Suppressor macrophage (primary cell): ENCODE data around the gene SPTBN5.

ENCODE experiments used
- DNase-seq, 4 experiments: peaks; one replicate each; pipeline ENCODE4 v3.0.0-alpha.2; 2020 to 2022

The SPTBN5 gene

DNA sequence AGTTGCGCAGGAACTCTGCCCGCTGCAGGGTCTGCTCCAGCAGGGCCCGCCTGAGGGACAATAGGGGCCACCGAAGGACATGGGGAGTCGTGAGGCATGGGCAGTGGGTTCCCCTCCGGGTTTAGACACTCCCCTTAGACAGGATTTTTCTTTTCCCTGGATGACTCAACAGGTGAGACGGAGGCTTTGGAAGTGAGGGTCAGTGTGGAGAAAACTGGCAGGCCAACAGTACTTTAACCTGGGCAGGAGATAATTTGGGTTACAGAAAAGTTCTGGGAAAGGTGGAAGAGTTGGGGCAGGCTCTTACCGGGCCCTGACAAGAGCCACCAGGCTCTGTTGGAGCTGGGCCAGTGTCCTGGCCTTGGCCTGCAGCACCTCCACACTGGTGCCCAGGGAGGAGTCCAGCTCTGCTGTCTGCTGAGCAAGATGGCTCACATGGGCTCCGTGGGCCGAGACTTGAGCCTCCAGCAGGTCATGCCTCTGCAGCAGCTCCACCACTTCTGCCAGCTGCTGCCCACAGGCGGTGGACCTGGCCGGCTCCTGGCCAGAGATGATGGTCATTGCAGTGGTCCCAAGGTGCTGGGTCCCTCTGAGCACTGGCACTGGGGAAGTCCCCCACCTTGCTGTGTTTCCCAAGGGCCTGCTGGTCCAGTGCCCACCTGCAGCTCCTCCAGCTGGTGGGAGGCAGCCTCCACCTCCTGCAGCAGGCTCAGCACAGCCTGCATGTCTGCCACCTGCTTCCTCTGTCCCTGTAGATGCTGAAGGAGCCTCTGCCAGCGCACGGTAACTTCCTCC lies 11.0 kb downstream of the SPTBN5 start:
- peak in 2 of 4 experiments; percentile 23 to 31 for DNase-seq

DNA sequence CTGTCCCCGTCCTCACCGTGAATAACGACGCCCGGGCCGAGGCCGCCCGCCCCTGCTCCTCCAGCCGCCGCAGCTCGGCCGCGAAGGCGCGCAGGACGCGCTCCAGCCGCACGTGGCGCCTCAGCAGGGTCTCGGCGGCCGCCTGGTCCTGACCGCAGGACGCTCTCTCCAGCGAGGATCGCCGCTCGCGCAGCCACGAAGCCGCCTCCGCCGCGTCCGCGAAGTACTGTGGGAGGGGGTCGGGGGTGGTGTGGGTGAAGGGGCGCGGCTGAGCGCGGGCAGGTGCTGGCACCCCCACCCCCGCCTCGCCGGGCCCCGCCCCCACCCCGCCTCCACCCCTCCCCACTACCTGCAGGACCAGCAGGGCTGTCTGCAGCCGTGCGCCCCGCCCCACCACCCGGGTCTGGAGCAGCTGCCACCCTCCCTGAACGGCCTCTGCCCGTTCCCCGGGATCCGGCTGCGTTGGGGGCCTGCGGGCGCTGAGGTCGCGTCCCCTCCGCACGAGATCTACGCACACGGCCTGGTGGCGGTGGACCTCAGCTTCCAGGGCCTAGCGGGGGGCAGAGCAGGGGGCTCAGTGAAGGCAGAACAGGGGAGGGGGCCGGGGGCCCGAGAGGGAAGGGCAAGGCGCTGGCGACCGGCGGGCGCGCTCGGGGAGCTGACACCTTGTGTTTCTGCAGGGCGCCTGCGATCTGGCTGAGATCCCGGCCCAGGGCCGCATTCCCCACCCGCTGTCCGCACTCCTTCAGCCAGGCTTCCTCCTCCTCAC lies 11.7 kb downstream of the SPTBN5 start:
- no peak for DNase-seq

GRCh38 chr15:41881550-41881919 lies 12.3 kb downstream of the SPTBN5 start:
- no peak for DNase-seq

DNA sequence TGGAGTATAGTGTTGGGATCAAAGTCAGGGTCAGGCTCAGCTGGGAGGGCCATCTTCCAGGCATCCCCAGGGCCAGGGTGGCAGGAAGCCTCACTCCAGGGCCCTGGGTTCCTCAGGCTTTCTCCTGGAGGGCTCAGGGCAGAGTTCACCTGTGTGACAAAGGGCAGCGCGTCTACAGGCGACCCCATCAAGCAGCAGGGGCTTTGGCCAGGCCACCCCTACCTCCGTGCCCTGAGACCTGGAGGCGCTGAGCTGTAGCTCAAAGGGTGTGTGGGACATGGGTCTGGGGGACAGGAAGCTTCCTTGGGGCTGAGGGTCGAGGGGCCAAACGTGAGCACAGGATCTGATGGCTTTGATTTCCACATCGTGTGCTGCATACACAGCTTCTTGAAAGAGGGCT lies 12.8 kb downstream of the SPTBN5 start:
- no peak for DNase-seq

GRCh38 chr15:41880156-41880877 lies 13.5 kb downstream of the SPTBN5 start:
- DNase-seq, result no peak

GRCh38 chr15:41879321-41879845 lies 14.5 kb downstream of the SPTBN5 start:
- no peak for DNase-seq

DNA sequence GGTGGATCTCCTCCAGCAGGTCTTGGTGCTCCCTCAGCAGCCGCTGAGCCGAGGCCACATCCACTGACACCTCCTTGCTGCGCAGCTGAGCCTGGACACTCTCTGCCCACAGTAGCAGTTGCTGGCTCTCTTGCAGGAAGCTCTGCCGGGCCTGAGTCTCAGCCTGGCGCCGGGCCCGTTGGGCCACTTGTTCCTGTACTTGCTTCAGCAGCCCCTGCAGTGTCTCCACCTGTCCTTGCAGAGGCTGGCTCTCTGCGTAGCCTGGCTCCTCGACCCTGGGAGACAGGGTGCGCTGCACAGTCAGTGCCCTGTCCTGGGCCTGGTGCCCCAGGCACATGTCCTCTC lies 15.5 kb downstream of the SPTBN5 start:
- DNase-seq, result no peak

DNA sequence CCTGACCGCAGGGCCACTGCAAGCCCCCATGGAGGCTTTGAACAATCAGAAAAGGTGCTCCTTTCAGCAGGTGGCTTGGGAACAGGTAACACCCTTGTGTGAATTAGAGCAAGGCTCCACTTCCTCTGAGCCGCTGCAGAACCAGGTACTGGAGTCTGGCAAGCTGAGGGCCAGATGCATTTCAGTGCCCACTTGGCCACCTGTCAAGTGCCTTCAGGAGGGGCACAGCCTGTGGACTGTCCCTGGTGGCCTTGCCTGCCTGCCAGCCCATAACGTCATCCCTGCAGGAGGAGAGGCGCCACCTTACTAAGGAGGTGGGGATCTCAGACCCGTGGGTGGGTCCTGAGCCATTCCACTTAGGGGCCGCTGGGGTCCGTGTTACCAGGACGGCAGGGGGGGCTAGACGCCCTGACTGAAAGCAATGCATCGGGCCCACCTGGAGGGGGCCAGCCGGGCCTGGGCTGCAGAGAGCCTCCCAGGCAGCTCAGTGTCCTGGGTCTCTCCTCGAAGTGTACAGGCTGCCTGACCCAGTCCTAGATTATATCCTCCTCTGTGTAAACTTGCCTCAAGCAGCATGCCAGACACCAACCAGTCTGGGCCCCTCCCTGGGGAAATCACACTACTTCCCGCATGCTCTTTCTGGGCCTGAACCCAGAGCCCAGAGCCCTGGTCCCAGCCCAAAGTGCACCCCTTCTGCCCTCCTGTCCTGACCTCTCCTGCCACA lies 16.1 kb downstream of the SPTBN5 start:
- DNase-seq, result no peak

DNA sequence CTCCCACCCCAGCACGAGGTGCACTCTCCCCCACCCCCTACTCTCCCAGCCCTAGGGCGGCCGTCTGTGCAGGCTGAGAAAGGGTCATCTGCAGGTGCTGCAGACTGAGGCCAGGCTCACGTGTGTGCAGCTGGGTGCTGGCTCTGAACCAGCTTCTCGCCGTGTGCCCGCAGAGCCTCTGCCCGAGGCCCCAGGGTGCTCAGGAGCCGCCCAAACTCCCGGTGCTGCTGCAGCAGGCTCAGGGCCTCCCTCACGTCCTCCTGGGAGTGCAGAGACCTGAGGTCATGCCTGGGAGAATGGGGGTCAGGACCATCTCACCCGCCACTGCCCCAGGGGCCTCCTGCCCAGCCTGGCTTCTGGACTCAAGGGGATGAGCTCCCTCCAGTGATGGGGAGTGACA lies 17.2 kb downstream of the SPTBN5 start:
- DNase-seq, result no peak

- no peak for DNase-seq
Measured at GRCh38 chr15:41876007-41876406, 17.8 kb downstream of the SPTBN5 start.

DNA sequence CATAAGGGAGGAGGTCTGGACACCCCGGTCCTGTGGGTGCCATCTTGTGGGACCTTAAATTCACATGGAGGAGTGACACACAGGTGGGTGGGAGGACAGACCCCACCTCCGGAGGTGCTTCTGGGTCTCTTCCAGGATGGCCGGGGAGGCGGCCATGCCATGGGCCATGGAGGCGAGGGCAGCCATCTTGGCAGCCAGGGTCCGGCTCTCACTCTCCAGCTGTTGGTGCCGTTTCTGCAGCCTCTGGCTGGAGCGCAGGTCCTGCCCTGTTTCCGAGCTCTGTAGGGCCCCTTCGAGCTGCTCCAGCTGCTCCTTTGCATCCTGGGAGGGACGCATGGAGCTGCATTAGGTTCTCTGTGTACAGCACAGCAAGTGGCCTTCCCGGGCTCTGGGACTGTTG lies 19.1 kb downstream of the SPTBN5 start:
- DNase-seq, result no peak

- DNase-seq, result no peak
Measured at GRCh38 chr15:41873711-41874110, 20.1 kb downstream of the SPTBN5 start.

DNA sequence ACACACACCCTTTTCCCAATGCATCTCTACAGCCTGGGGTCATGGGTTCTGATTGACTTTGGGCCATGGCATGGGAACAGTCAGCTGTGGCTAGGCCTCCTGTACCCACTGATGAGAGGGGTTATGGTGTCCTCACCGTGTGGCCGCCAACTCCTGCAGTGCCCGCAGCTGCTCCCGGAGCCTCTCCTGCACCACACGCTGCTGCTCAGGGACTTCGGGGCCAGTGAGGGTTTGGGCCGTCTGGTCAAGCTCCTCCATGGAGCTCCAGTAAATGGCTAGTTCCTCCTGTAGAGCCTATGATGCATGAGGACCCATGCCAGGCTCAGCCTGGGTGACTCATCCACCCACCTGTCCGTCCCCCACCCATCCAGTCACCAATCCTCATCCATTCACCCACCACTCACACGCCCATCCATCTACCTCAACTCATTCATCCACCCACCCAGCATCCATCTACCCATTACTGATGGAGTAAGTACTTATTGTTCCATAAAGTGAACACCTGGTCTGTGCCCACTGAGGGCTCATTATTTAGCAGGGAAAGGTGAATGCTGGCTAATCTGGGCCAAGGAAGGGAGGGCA lies 21.6 kb downstream of the SPTBN5 start:
- no peak for DNase-seq

- DNase-seq, result no peak
Measured at GRCh38 chr15:41871175-41871905, 22.5 kb downstream of the SPTBN5 start.

- no peak for DNase-seq
Measured at GRCh38 chr15:41870689-41871081, 23.2 kb downstream of the SPTBN5 start.

DNA sequence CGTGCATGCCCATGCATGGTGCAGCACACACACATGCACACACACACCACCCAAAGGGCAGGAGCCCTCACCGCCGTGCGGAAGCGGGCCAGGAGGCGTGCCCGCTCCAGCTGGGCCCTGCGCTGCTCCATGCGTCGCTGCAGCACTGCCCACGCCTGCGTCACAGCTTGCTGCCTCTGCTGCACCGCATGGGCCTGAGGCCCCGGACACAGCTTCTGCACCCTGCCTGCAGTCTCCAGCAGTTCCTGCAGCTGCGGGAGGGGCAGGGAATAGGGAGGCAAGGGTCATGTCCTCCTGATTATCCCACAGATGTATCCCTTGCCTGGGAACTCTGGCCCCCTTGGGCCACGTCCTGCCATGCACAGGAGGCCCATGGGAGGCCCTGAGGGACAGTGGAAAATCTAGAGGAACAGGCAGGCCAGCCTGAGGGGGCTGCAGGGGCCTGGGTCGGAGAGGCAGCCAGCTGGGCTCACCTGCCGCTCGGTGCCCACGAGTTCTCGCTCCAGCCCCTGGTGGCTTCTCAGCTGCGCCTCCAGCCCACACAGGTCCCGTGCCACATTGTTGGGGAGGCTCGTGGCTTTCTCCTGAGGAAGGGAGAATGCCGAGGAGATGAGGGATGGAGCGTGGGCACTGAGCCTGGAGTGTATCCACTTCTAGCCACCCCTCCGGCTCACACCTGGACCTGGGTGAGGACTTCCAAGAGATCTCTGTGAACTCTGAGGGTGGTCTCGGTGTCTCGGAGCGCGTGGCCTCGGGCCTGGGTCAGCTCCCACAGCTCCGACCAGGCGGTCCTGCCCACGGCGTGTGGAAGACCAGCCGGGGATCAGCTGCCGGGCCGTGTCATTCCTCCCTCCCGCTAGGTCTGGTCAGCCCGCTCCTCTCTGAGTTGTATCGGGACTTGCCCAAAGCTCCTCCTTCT lies 23.8 kb downstream of the SPTBN5 start:
- no peak for DNase-seq

- no peak for DNase-seq
Measured at GRCh38 chr15:41868321-41868720, 25.5 kb downstream of the SPTBN5 start.

DNA sequence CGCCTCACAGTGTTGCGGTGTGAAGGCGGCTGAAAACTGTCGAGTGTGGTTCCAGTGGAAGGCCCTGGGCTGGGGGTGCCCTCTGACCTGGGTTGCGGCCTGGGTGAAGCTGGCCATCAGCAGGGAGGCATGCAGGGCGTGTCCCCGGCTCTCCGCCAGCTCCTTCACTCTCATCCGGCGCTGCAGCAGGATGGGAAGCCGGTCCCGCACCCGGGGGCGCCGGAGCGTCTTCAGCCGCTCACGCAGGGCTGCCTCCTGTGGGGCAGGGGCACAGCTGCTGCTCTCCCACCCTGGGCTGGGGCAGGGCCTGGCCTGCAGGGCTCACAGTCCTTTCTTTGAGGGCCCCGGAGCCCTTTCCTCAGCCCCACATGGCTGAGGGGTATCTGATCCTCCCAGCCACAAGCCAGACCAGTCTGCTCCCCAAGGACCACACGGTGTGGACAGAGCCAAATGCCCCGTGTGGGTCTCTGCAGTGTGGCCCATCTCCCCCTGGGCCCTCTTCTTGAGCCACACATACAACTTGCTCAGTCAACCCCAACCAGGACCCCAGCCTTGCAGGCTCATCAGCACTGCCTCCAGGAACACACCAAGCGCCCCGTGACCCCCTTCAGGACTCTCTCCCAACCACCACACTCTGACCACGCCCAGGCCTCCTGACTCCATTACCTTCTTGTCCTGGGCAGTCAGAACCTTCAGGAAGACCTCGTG lies 26.8 kb downstream of the SPTBN5 start:
- no peak for DNase-seq

- DNase-seq, result no peak
Measured at GRCh38 chr15:41866263-41866703, 27.6 kb downstream of the SPTBN5 start.
